IMR-90 (cell line): ENCODE results near the gene FXYD3. TPM values are rescaled to one million over a fixed set of nuclear protein-coding genes. Genes with fewer than 3 reads are reported as not detected.

Source experiments
- ATAC-seq: fragments of 200-7000 bp; cut with Tn5 transposase; 2 replicates; pipeline ENCODE4 v1.9.1; 2020; ENCODE audit warnings: low read depth, mild to moderate bottlenecking, moderate library complexity
- BruUV-seq: library from RNA; stranded (reverse); fragments of 400-500 nt; replicated peaks from 2 replicates; lab custom pipeline; 2021; lab: Mats Ljungman, UMichigan
- CTCF ChIA-PET: fragments of 300-600 bp; formaldehyde crosslinking; extraction: SDS; loops from one replicate; lab custom pipeline; 2021; ENCODE audit warnings: antibody characterized with exemption; lab: Yijun Ruan, JAX
- POLR2A ChIA-PET: fragments of 300-600 bp; sonication (Branson Sonifier 250); formaldehyde crosslinking; loops from one replicate; lab custom pipeline; 2022; ENCODE audit warnings: antibody characterized with exemption; ENCODE audit not compliant: unreplicated experiment; lab: Charles Lee
- DNase-seq: peaks from one replicate; pipeline ENCODE4 v3.0.0; 2013
- H2AFZ ChIP-seq: replicated peaks from 2 replicates; pipeline ENCODE3; 2013; ENCODE audit warnings: low read length, mild to moderate bottlenecking; ENCODE audit not compliant: poor library complexity
- H2AK5ac ChIP-seq: 2 replicates; pipeline ENCODE4 v1.6.1; 2013; ENCODE audit warnings: low read depth, low read length, inconsistent platforms
- H2AK9ac ChIP-seq: replicated peaks from 2 replicates; pipeline ENCODE3; 2013; ENCODE audit warnings: mild to moderate bottlenecking, low read depth, low read length, moderate library complexity; ENCODE audit not compliant: poor library complexity
- H2BK120ac ChIP-seq: 2 replicates; pipeline ENCODE4 v1.6.1; 2013; ENCODE audit warnings: low read depth, low read length, inconsistent platforms
- H2BK15ac ChIP-seq: 3 replicates; pipeline ENCODE4 v1.6.1; 2013; ENCODE audit warnings: low read depth, low read length, inconsistent platforms
- H2BK20ac ChIP-seq: 2 replicates; pipeline ENCODE4 v1.6.1; 2013; ENCODE audit warnings: low read depth, mild to moderate bottlenecking, inconsistent platforms, low read length, moderate library complexity
- H2BK5ac ChIP-seq: 2 replicates; pipeline ENCODE4 v1.6.1; 2013; ENCODE audit warnings: mild to moderate bottlenecking, low read depth, low read length, inconsistent platforms; ENCODE audit not compliant: poor library complexity, severe bottlenecking
- H3K14ac ChIP-seq: replicated peaks from 2 replicates; pipeline ENCODE4 v1.6.1; 2013; ENCODE audit warnings: low read depth, low read length, inconsistent platforms
- H3K18ac ChIP-seq: 2 replicates; pipeline ENCODE4 v1.6.1; 2013; ENCODE audit warnings: low read depth, low read length, control low read depth
- H3K23ac ChIP-seq: 2 replicates; pipeline ENCODE4 v1.6.1; 2013; ENCODE audit warnings: low read depth, low read length, inconsistent platforms
- H3K27ac ChIP-seq: 2 replicates; pipeline ENCODE4 v1.5.1; 2013; ENCODE audit warnings: mild to moderate bottlenecking, control low read depth, low read length; ENCODE audit not compliant: insufficient read depth
- H3K27me3 ChIP-seq: 2 replicates; pipeline ENCODE4 v1.6.1; 2013; ENCODE audit warnings: low read length; ENCODE audit not compliant: control insufficient read depth, insufficient read depth
- H3K36me3 ChIP-seq: 2 replicates; pipeline ENCODE4 v1.6.1; 2013; ENCODE audit warnings: low read length, mixed read lengths; ENCODE audit not compliant: control insufficient read depth, insufficient read depth
- H3K4ac ChIP-seq: 2 replicates; pipeline ENCODE4 v1.6.1; 2013; ENCODE audit warnings: low read depth, low read length, inconsistent platforms
- H3K4me1 ChIP-seq: 2 replicates; pipeline ENCODE4 v1.6.1; 2013; ENCODE audit warnings: low read length, mixed read lengths; ENCODE audit not compliant: control insufficient read depth, insufficient read depth
- H3K4me2 ChIP-seq: 2 replicates; pipeline ENCODE4 v1.6.1; 2013; ENCODE audit warnings: low read depth, mild to moderate bottlenecking, control low read depth, low read length, moderate library complexity
- H3K4me3 ChIP-seq: 2 replicates; pipeline ENCODE4 v1.5.1; 2013; ENCODE audit warnings: low read depth, mild to moderate bottlenecking, control low read depth, low read length, moderate library complexity; ENCODE audit not compliant: insufficient read depth
- H3K56ac ChIP-seq: 2 replicates; pipeline ENCODE4 v1.6.1; 2013; ENCODE audit warnings: low read length, inconsistent platforms; ENCODE audit not compliant: insufficient read depth; ENCODE audit errors: extremely low read depth
- H3K79me1 ChIP-seq, 2 experiments: 2 replicates each; pipeline ENCODE4 v1.6.1; 2013; ENCODE audit warnings: low read length in 2 of 2, inconsistent platforms in 1 of 2, low read depth in 1 of 2
- H3K9ac ChIP-seq: 2 replicates; pipeline ENCODE4 v1.6.1; 2013; ENCODE audit warnings: low read depth, low read length, control low read depth
- H3K9me1 ChIP-seq: 2 replicates; pipeline ENCODE4 v1.6.1; 2013; ENCODE audit warnings: low read length, inconsistent platforms; ENCODE audit not compliant: insufficient read depth
- H3K9me3 ChIP-seq: 2 replicates; pipeline ENCODE4 v1.6.1; 2013; ENCODE audit warnings: low read length; ENCODE audit not compliant: control insufficient read depth, insufficient read depth
- H4K20me1 ChIP-seq: 2 replicates; pipeline ENCODE4 v1.6.1; 2013; ENCODE audit warnings: low read length, inconsistent platforms; ENCODE audit not compliant: insufficient read depth
- H4K5ac ChIP-seq: 2 replicates; pipeline ENCODE4 v1.6.1; 2013; ENCODE audit warnings: mild to moderate bottlenecking, low read depth, low read length, control low read depth
- H4K8ac ChIP-seq, 2 experiments: 2 replicates each; pipeline ENCODE4 v1.6.1; 2013; ENCODE audit warnings: low read depth in 2 of 2, low read length in 2 of 2, control low read depth in 1 of 2, inconsistent platforms in 1 of 2
- H4K91ac ChIP-seq: 2 replicates; pipeline ENCODE4 v1.6.1; 2013; ENCODE audit warnings: low read depth, low read length, inconsistent platforms; ENCODE audit not compliant: insufficient read depth
- CTCF ChIP-seq: conservative IDR thresholded peaks from 2 replicates; pipeline ENCODE4 v1.5.1; 2012; ENCODE audit warnings: mild to moderate bottlenecking, low read depth, low read length, improper control_type of control experiment
- MAFK ChIP-seq: IDR thresholded peaks from 2 replicates; pipeline ENCODE4 v1.6.1; 2012; ENCODE audit warnings: low read depth, low read length, improper control_type of control experiment
- MXI1 ChIP-seq: IDR thresholded peaks from 2 replicates; pipeline ENCODE4 v1.6.1; 2012; ENCODE audit warnings: low read depth, mild to moderate bottlenecking, low read length, moderate library complexity, borderline replicate concordance
- NFE2L2 ChIP-seq: fragments of 150-350 bp; IDR thresholded peaks from 2 replicates; pipeline ENCODE4 v1.6.1; 2016; ENCODE audit warnings: low read depth, mild to moderate bottlenecking, low read length
- POLR2A ChIP-seq: IDR thresholded peaks from 2 replicates; pipeline ENCODE4 v1.6.1; 2012; ENCODE audit warnings: mild to moderate bottlenecking, low read depth, low read length
- RFX5 ChIP-seq: IDR thresholded peaks from 2 replicates; pipeline ENCODE4 v1.8.0; 2012; ENCODE audit warnings: low read depth, mild to moderate bottlenecking, low read length, moderate library complexity
- SMC3 ChIP-seq: fragments of 150-350 bp; IDR thresholded peaks from 2 replicates; pipeline ENCODE4 v1.6.1; 2016; ENCODE audit warnings: low read depth, mild to moderate bottlenecking, antibody characterized with exemption, low read length, moderate library complexity
- USF2 ChIP-seq: fragments of 150-350 bp; IDR thresholded peaks from 2 replicates; pipeline ENCODE4 v1.6.1; 2017; ENCODE audit warnings: mild to moderate bottlenecking, antibody characterized with exemption, low read length, low read depth
- WGBS, 2 experiments: methylation state at CpG; one replicate each; pipeline versions ENCODE4 v1.1.5 to v1.1.7; 2013; ENCODE audit warnings: missing lambda C conversion rate in 2 of 2; ENCODE audit not compliant: insufficient read length in 1 of 2; ENCODE audit errors: extremely low coverage in 2 of 2; 5-methylcytosine and 5-hydroxymethylcytosine counted together
- dilution Hi-C: fragments of 300-500 bp; cut with HindIII; formaldehyde crosslinking; loops from one replicate; pipeline ENCODE4 v1.14.3; 2018; ENCODE audit warnings: low sequenced_read_pairs; ENCODE audit not compliant: unreplicated experiment
- in situ Hi-C: fragments of 300-500 bp; cut with MboI; formaldehyde crosslinking; loops from 3 replicates; pipeline ENCODE4 v1.14.3; 2019; ENCODE audit warnings: low sequenced_read_pairs, inconsistent platforms, mixed read lengths
- intact Hi-C: fragments of 100-400 bp; cut with micrococcal nuclease; formaldehyde crosslinking; loops from 2 replicates; pipeline ENCODE4 v1.10.0; 2022
- polyA plus RNA-seq, 3 experiments: library from polyadenylated mRNA; depleted of rRNA; stranded (reverse); fragments of >200 nt; gene quantifications; 2 replicates each; pipeline ENCODE4 v1.2.3, GENCODE V29; 2012; ENCODE audit warnings: low replicate concordance in 1 of 3
- total RNA-seq: library from RNA; depleted of rRNA; stranded (reverse); fragments of >200 nt; gene quantifications from 2 replicates; pipeline ENCODE4 v1.2.3, GENCODE V29; 2012

The FXYD3 gene
- total and polyA plus RNA-seq, 2 of the 4 experiments (the other 2 are of a cell fraction) = not detected

- TF ChIP-seq NFE2L2 = no peak
These were observed 45.2 kb downstream of the FXYD3 start (continued) for GRCh38 chr19:35160629-35161433.

GRCh38 chr19:35161434-35161743 is 45.8 kb downstream of the FXYD3 start:
- H3K18ac ChIP-seq = no peak overlapping the region
- intact Hi-C loops = no loop called here
- no peak for DNase-seq
- ATAC-seq = no peak
- no peak overlapping the region for H3K9ac ChIP-seq
- no peaks in the 10 kb centered on the region for H3K4me1 ChIP-seq
- H2BK15ac ChIP-seq = no peak overlapping the region
- H2BK5ac ChIP-seq = no peak overlapping the region
- H3K4me2 ChIP-seq = no peak overlapping the region
- H3K27me3 ChIP-seq = no peaks in the 10 kb centered on the region
- WGBS, 2 experiments = 100% methylated on average over 1 of the region's 2 CpGs; no CpG with 5 or more reads in 1 of the 2 experiments
- H4K91ac ChIP-seq = no peak overlapping the region
- H3K4ac ChIP-seq = no peak overlapping the region
- no peak overlapping the region for H2BK120ac ChIP-seq
- no peak overlapping the region for H3K23ac ChIP-seq
- peak overlapping the region; percentile 10 for H2AK9ac ChIP-seq
- H3K27ac ChIP-seq = no peak overlapping the region
- H3K56ac ChIP-seq = no peak overlapping the region
- H4K5ac ChIP-seq = no peak overlapping the region
- H3K4me3 ChIP-seq = no peak overlapping the region
- TF ChIP-seq SMC3 (no peak), MXI1 (no peak), POLR2A (no peak), RFX5 (no peak), NFE2L2 (no peak), MAFK (no peak), CTCF (no peak), USF2 (0 out of 2 replicates have a peak, but pooled peaks have one; percentile 18)
- no peak overlapping the region for H2AFZ ChIP-seq
- no peak overlapping the region for H2AK5ac ChIP-seq
- peaks cover 62% of the 10 kb centered on the region for H3K36me3 ChIP-seq
- ChIA-PET CTCF (no interaction called here), POLR2A (no interaction called here)
- H3K9me3 ChIP-seq = peaks cover 27% of the 10 kb centered on the region
- BruUV-seq = no TSS peak
- in situ Hi-C loops = no loop called here
- peaks cover 3% of the 10 kb centered on the region; the same call in 1 of the 2 replicates for H3K9me1 ChIP-seq
- no peak overlapping the region for H4K8ac ChIP-seq
- 0 out of 2 replicates have a peak, but pooled peaks cover 2% of the 10 kb centered on the region for H4K20me1 ChIP-seq
- H2BK20ac ChIP-seq = no peak overlapping the region
- H3K79me1 ChIP-seq = peaks cover 6 to 23% of the 10 kb centered on the region in 2 experiments
- dilution Hi-C loops = no loop called here
- H3K14ac ChIP-seq = no peak overlapping the region
